Suprapubic skin (tissue), 3 donors: ENCODE data around the gene TP73.

Experiments
- POLR2A ChIP-seq, 2 donors: fragments of 450-650 bp; IDR thresholded peaks; one replicate each; pipeline ENCODE4 v1.6.1; 2017; ENCODE audit warnings: antibody characterized with exemption in 2 of 2, mild to moderate bottlenecking in 2 of 2, moderate library complexity in 2 of 2
- TF ChIP-seq, protein P1 (sequence below), 2 donors: fragments of 200-600 bp in 1 of 2; fragments of 450-650 bp in 1 of 2; sonication (generic) in 1 of 2; IDR thresholded peaks; one replicate each; pipeline ENCODE4 v1.5.1; 2016 to 2019; ENCODE audit warnings: antibody characterized with exemption in 2 of 2, mild to moderate bottlenecking in 1 of 2, moderate library complexity in 1 of 2

GRCh38 chr1:3656450-3657095 is 4.3 kb downstream of the TP73 start:
- TF ChIP-seq, protein P1, sequence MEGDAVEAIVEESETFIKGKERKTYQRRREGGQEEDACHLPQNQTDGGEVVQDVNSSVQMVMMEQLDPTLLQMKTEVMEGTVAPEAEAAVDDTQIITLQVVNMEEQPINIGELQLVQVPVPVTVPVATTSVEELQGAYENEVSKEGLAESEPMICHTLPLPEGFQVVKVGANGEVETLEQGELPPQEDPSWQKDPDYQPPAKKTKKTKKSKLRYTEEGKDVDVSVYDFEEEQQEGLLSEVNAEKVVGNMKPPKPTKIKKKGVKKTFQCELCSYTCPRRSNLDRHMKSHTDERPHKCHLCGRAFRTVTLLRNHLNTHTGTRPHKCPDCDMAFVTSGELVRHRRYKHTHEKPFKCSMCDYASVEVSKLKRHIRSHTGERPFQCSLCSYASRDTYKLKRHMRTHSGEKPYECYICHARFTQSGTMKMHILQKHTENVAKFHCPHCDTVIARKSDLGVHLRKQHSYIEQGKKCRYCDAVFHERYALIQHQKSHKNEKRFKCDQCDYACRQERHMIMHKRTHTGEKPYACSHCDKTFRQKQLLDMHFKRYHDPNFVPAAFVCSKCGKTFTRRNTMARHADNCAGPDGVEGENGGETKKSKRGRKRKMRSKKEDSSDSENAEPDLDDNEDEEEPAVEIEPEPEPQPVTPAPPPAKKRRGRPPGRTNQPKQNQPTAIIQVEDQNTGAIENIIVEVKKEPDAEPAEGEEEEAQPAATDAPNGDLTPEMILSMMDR (IDR thresholded peaks at IDR 0.05): no peak
- TF ChIP-seq POLR2A (IDR thresholded peaks at IDR 0.05): no peak
